GM12878 (cell line): ENCODE measurements around the gene LRRC39.

Experiments used
- CBX5 ChIP-seq: sonication (generic); IDR thresholded peaks from 2 replicates; pipeline ENCODE4 v1.6.1; 2016; ENCODE audit warnings: low read depth, moderate library complexity, mild to moderate bottlenecking, inconsistent platforms
- HCFC1 ChIP-seq: fragments of 150-350 bp; IDR thresholded peaks from 2 replicates; pipeline ENCODE4 v1.6.1; 2014; ENCODE audit warnings: low read length
- HDGF ChIP-seq: fragments of 450-650 bp; IDR thresholded peaks from 2 replicates; pipeline ENCODE4 v1.6.1; 2016; ENCODE audit warnings: antibody characterized with exemption
- POLR2AphosphoS5 ChIP-seq: IDR thresholded peaks from 2 replicates; pipeline ENCODE4 v1.6.1; 2011; ENCODE audit warnings: mild to moderate bottlenecking, low read length, inconsistent platforms
- ZBTB4 ChIP-seq: fragments of 450-650 bp; formaldehyde crosslinking; IDR thresholded peaks from 2 replicates; pipeline ENCODE4 v1.4.0; 2022; ENCODE audit warnings: mild to moderate bottlenecking, moderate library complexity
- TF ChIP-seq, protein P1 (sequence below): IDR thresholded peaks from 2 replicates; pipeline ENCODE4 v1.6.1; 2011; ENCODE audit warnings: borderline replicate concordance, low read depth, mild to moderate bottlenecking, moderate library complexity, mixed read lengths, low read length; ENCODE audit not compliant: insufficient read depth; ENCODE audit errors: extremely low read length
- TF ChIP-seq, protein P2 (sequence below): IDR thresholded peaks from 2 replicates; pipeline ENCODE4 v1.6.1; 2011; ENCODE audit warnings: borderline replicate concordance, low read depth, mild to moderate bottlenecking, moderate library complexity, low read length; ENCODE audit not compliant: insufficient read depth, poor library complexity, severe bottlenecking
- TF ChIP-seq, protein P3 (sequence below), 3 experiments: IDR thresholded peaks in 2 of 3; conservative IDR thresholded peaks in 1 of 3; 2 replicates each; pipeline ENCODE4 v1.5.1; 2011; ENCODE audit warnings: low read depth in 3 of 3, low read length in 3 of 3, mild to moderate bottlenecking in 3 of 3, control low read depth in 2 of 3, moderate library complexity in 2 of 3, inconsistent platforms in 1 of 3, mixed read lengths in 1 of 3; ENCODE audit not compliant: control insufficient read depth in 2 of 3, insufficient read depth in 1 of 3; ENCODE audit errors: extremely low read depth in 1 of 3
- TF ChIP-seq, protein P4 (sequence below): fragments of 450-650 bp; IDR thresholded peaks from 2 replicates; pipeline ENCODE4 v1.6.1; 2017; ENCODE audit warnings: mild to moderate bottlenecking
- TF ChIP-seq, protein P5 (sequence below): IDR thresholded peaks from 2 replicates; pipeline ENCODE4 v1.6.1; 2011; ENCODE audit warnings: low read depth, low read length, improper control_type of control experiment, borderline replicate concordance

DNA sequence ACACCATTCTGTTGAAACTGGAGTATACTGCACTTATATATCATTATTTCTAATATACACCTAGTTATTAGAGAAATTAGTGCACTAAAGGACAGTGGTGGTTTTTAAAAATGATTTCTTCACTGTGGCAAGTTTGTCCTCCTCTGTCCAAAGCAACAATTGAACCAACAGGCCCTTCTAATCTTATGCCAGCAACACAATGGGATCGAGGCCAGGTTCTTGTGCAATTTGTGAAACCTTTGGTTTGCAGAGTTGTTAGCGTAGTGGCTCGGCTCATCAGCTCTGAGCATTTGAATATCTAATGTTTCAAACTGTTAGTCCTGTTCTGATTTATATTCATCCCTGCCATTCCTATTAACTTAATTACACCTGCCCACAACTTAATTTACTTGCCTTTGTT is 9.9 kb upstream of the LRRC39 start:
- TF ChIP-seq, protein P1, sequence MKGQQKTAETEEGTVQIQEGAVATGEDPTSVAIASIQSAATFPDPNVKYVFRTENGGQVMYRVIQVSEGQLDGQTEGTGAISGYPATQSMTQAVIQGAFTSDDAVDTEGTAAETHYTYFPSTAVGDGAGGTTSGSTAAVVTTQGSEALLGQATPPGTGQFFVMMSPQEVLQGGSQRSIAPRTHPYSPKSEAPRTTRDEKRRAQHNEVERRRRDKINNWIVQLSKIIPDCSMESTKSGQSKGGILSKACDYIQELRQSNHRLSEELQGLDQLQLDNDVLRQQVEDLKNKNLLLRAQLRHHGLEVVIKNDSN, result no peak
- TF ChIP-seq, protein P2, sequence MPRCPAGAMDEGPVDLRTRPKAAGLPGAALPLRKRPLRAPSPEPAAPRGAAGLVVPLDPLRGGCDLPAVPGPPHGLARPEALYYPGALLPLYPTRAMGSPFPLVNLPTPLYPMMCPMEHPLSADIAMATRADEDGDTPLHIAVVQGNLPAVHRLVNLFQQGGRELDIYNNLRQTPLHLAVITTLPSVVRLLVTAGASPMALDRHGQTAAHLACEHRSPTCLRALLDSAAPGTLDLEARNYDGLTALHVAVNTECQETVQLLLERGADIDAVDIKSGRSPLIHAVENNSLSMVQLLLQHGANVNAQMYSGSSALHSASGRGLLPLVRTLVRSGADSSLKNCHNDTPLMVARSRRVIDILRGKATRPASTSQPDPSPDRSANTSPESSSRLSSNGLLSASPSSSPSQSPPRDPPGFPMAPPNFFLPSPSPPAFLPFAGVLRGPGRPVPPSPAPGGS, result no peak
- TF ChIP-seq, protein P3, sequence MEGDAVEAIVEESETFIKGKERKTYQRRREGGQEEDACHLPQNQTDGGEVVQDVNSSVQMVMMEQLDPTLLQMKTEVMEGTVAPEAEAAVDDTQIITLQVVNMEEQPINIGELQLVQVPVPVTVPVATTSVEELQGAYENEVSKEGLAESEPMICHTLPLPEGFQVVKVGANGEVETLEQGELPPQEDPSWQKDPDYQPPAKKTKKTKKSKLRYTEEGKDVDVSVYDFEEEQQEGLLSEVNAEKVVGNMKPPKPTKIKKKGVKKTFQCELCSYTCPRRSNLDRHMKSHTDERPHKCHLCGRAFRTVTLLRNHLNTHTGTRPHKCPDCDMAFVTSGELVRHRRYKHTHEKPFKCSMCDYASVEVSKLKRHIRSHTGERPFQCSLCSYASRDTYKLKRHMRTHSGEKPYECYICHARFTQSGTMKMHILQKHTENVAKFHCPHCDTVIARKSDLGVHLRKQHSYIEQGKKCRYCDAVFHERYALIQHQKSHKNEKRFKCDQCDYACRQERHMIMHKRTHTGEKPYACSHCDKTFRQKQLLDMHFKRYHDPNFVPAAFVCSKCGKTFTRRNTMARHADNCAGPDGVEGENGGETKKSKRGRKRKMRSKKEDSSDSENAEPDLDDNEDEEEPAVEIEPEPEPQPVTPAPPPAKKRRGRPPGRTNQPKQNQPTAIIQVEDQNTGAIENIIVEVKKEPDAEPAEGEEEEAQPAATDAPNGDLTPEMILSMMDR (IDR thresholded peaks at IDR 0.05 in 2 of 3, conservative IDR thresholded peaks at IDR 0.05 in 1 of 3; ENCODE audit: control insufficient read depth in 2 of 3, extremely low read depth in 1 of 3, insufficient read depth in 1 of 3, low read depth in 3 of 3, low read length in 3 of 3), result no peak
- no peak for TF ChIP-seq CBX5
- no peak for TF ChIP-seq HDGF
- TF ChIP-seq, protein P4, sequence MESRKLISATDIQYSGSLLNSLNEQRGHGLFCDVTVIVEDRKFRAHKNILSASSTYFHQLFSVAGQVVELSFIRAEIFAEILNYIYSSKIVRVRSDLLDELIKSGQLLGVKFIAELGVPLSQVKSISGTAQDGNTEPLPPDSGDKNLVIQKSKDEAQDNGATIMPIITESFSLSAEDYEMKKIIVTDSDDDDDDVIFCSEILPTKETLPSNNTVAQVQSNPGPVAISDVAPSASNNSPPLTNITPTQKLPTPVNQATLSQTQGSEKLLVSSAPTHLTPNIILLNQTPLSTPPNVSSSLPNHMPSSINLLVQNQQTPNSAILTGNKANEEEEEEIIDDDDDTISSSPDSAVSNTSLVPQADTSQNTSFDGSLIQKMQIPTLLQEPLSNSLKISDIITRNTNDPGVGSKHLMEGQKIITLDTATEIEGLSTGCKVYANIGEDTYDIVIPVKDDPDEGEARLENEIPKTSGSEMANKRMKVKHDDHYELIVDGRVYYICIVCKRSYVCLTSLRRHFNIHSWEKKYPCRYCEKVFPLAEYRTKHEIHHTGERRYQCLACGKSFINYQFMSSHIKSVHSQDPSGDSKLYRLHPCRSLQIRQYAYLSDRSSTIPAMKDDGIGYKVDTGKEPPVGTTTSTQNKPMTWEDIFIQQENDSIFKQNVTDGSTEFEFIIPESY, result no peak
- TF ChIP-seq POLR2AphosphoS5, result no peak
- TF ChIP-seq ZBTB4 (CRISPR knock-in tag), result no peak
- TF ChIP-seq HCFC1, result no peak
- TF ChIP-seq, protein P5, sequence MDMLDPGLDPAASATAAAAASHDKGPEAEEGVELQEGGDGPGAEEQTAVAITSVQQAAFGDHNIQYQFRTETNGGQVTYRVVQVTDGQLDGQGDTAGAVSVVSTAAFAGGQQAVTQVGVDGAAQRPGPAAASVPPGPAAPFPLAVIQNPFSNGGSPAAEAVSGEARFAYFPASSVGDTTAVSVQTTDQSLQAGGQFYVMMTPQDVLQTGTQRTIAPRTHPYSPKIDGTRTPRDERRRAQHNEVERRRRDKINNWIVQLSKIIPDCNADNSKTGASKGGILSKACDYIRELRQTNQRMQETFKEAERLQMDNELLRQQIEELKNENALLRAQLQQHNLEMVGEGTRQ, result no peak
